Epithelial cell of esophagus (primary cell): ENCODE measurements around the gene CCDC167.
"Not testable (repeated sequence)": the region's sequence is repeated elsewhere in the genome, so short reads cannot be mapped to it uniquely, and the experiment has no call there.

Source experiments
- DNase-seq: peaks from one replicate; pipeline ENCODE4 v3.0.0; 2010; ENCODE audit warnings: low read depth
- H3K4me3 ChIP-seq: 2 replicates; pipeline ENCODE4 v1.5.1; 2011; ENCODE audit warnings: mild to moderate bottlenecking, low read length, control low read depth
- CTCF ChIP-seq: IDR thresholded peaks from 2 replicates; pipeline ENCODE4 v1.5.1; 2011; ENCODE audit warnings: low read depth, mild to moderate bottlenecking, low read length, control low read depth, inconsistent platforms; ENCODE audit not compliant: insufficient read depth; ENCODE audit errors: missing control alignments

The CCDC167 gene

GRCh38 chr6:37456816-37457560, 42.7 kb downstream of the CCDC167 start:
- no peak for TF ChIP-seq CTCF
- H3K4me3 ChIP-seq, result no peak overlapping the region
- peak; percentile 75 for DNase-seq

- H3K4me3 ChIP-seq, result no peak overlapping the region
- no peak for TF ChIP-seq CTCF
- peak; percentile 75 for DNase-seq
Observed at GRCh38 chr6:37456126-37456525, 43.6 kb downstream of the CCDC167 start.

GRCh38 chr6:37454420-37455140, 45.1 kb downstream of the CCDC167 start:
- no peak for DNase-seq

GRCh38 chr6:37452522-37452921, 47.2 kb downstream of the CCDC167 start:
- TF ChIP-seq CTCF, result no peak
- no peak overlapping the region for H3K4me3 ChIP-seq
- DNase-seq, result no peak

More at GRCh38 chr6:37454420-37455140, 45.1 kb downstream of the CCDC167 start:
- no peak overlapping the region for H3K4me3 ChIP-seq
- no peak for TF ChIP-seq CTCF

GRCh38 chr6:37451441-37452193, 48.1 kb downstream of the CCDC167 start:
- no peak for TF ChIP-seq CTCF
- H3K4me3 ChIP-seq, result no peak overlapping the region
- no peak for DNase-seq

- no peak for TF ChIP-seq CTCF
- no peak for DNase-seq
- no peak overlapping the region for H3K4me3 ChIP-seq
Observed at GRCh38 chr6:37449984-37450383, 49.7 kb downstream of the CCDC167 start.

GRCh38 chr6:37443216-37443542, 56.5 kb downstream of the CCDC167 start:
- DNase-seq, H3K4me3 ChIP-seq: not testable (repeated sequence)
